Measurements from ENCODE around the gene PDIA5. TPM values are rescaled to one million over a fixed set of nuclear protein-coding genes. Genes with fewer than 3 reads are reported as not detected.
A peak's percentile ranks its signal among the peaks of the same experiment; 100 is the strongest.

The PDIA5 gene
- total and polyA plus RNA-seq, 2 of the 4 experiments (the other 2 are of a cell fraction) = 19.4 to 42.0 TPM

- no peak overlapping the region for H4K5ac ChIP-seq (ENCODE audit: low read depth, low read length)
- H2BK15ac ChIP-seq (ENCODE audit: low read depth, low read length) = no peak overlapping the region
- dilution Hi-C loops (cut with HindIII; ENCODE audit: low sequenced_read_pairs, unreplicated experiment) = no loop called here
- WGBS, 2 experiments (ENCODE audit: extremely low coverage in 2 of 2, insufficient read length in 1 of 2) = 63% methylated on average over 2 of the region's 8 CpGs; no CpG with 5 or more reads in 1 of the 2 experiments
- no peak overlapping the region for H2AK5ac ChIP-seq (ENCODE audit: low read depth, low read length)
- H3K4me3 ChIP-seq (ENCODE audit: insufficient read depth, low read depth, low read length) = no peak overlapping the region
- H3K56ac ChIP-seq (ENCODE audit: extremely low read depth, insufficient read depth, low read length) = no peak overlapping the region
- intact Hi-C loops (cut with micrococcal nuclease) = no loop called here
- H4K8ac ChIP-seq (ENCODE audit: low read depth in 2 of 2, low read length in 2 of 2) = no peak overlapping the region
- ATAC-seq (ENCODE audit: low read depth) = no peak
- H2AK9ac ChIP-seq (replicated peaks; ENCODE audit: low read depth, low read length, poor library complexity) = no peak overlapping the region
- no peak overlapping the region for H2BK120ac ChIP-seq (ENCODE audit: low read depth, low read length)
- peaks cover 34 to 82% of the 10 kb centered on the region in 2 experiments; a peak in 3 of 4 replicates for H3K79me1 ChIP-seq (ENCODE audit: low read depth in 1 of 2, low read length in 2 of 2)
- peaks cover 92% of the 10 kb centered on the region for H4K20me1 ChIP-seq (ENCODE audit: insufficient read depth, low read length)
- DNase-seq = no peak
- H2AFZ ChIP-seq (replicated peaks; ENCODE audit: low read length, poor library complexity) = no peak overlapping the region
- no peak overlapping the region for H3K27ac ChIP-seq (ENCODE audit: insufficient read depth, low read length)
- in situ Hi-C loops (cut with MboI; ENCODE audit: low sequenced_read_pairs) = no loop called here
- H3K4ac ChIP-seq (ENCODE audit: low read depth, low read length) = peak overlapping the region; percentile 10; the same call in 1 of the 2 replicates
- H3K9me3 ChIP-seq (ENCODE audit: control insufficient read depth, insufficient read depth, low read length) = no peaks in the 10 kb centered on the region
- no peak overlapping the region for H3K18ac ChIP-seq (ENCODE audit: low read depth, low read length)
- 0 out of 2 replicates have a peak overlapping the region, but pooled peaks have one; percentile 28 for H3K14ac ChIP-seq (replicated peaks; ENCODE audit: low read depth, low read length)
- H3K4me1 ChIP-seq (ENCODE audit: control insufficient read depth, insufficient read depth, low read length) = peaks cover 37% of the 10 kb centered on the region
- H2BK20ac ChIP-seq (ENCODE audit: low read depth, low read length) = 0 out of 2 replicates have a peak overlapping the region, but pooled peaks have one; percentile 1
- H3K9ac ChIP-seq (ENCODE audit: low read depth, low read length) = no peak overlapping the region
- no peak overlapping the region for H3K23ac ChIP-seq (ENCODE audit: low read depth, low read length)
- no peaks in the 10 kb centered on the region for H3K36me3 ChIP-seq (ENCODE audit: control insufficient read depth, insufficient read depth, low read length)
- ChIA-PET POLR2A (ENCODE audit: unreplicated experiment) (no interaction called here), CTCF (no interaction called here)
- no peak overlapping the region for H4K91ac ChIP-seq (ENCODE audit: insufficient read depth, low read depth, low read length)
- H3K27me3 ChIP-seq (ENCODE audit: control insufficient read depth, insufficient read depth, low read length) = peaks cover 5% of the 10 kb centered on the region
- peaks cover 21% of the 10 kb centered on the region; the same call in 1 of the 2 replicates for H3K9me1 ChIP-seq (ENCODE audit: insufficient read depth, low read length)
- H2BK5ac ChIP-seq (ENCODE audit: low read depth, low read length, poor library complexity, severe bottlenecking) = no peak overlapping the region
- TF ChIP-seq RCOR1 (IDR thresholded peaks at IDR 0.05; ENCODE audit: insufficient replicate concordance, low read length) (no peak), FOS (IDR thresholded peaks at IDR 0.05; ENCODE audit: low read depth, low read length) (no peak), POLR2A (IDR thresholded peaks at IDR 0.05; ENCODE audit: low read depth, low read length) (no peak), MAFK (IDR thresholded peaks at IDR 0.05; ENCODE audit: low read depth, low read length) (no peak), ELK1 (IDR thresholded peaks at IDR 0.05; ENCODE audit: borderline replicate concordance, low read depth, low read length) (no peak), CTCF (conservative IDR thresholded peaks at IDR 0.05; ENCODE audit: low read depth, low read length) (no peak), RFX5 (IDR thresholded peaks at IDR 0.05; ENCODE audit: low read depth, low read length) (no peak), USF2 (IDR thresholded peaks at IDR 0.05; ENCODE audit: low read depth, low read length) (no peak)
- H3K4me2 ChIP-seq (ENCODE audit: low read depth, low read length) = no peak overlapping the region
- BruUV-seq (replicated peaks) = no TSS peak
Observed at GRCh38 chr3:123083383-123084124, 16.7 kb downstream of the PDIA5 start.
